ENCODE measurements around the gene GEMIN4. TPM values are rescaled to one million over a fixed set of nuclear protein-coding genes. Genes with fewer than 3 reads are reported as not detected.
A peak's percentile ranks its signal among the peaks of the same experiment; 100 is the strongest.
"Not testable (repeated sequence)": the region's sequence is repeated elsewhere in the genome, so short reads cannot be mapped to it uniquely, and the experiment has no call there.

GEMIN4 gene
- total RNA-seq, 1 donor from 2014 or later, result 8.7 TPM

- H3K36me3 ChIP-seq (ENCODE audit: control insufficient read depth, insufficient read depth, low read length), result peaks cover 11% of the 10 kb centered on the region
- DNase-seq (ENCODE audit: low read depth) (no peak), FAIRE-seq (no peak)
- TF ChIP-seq, protein P1, sequence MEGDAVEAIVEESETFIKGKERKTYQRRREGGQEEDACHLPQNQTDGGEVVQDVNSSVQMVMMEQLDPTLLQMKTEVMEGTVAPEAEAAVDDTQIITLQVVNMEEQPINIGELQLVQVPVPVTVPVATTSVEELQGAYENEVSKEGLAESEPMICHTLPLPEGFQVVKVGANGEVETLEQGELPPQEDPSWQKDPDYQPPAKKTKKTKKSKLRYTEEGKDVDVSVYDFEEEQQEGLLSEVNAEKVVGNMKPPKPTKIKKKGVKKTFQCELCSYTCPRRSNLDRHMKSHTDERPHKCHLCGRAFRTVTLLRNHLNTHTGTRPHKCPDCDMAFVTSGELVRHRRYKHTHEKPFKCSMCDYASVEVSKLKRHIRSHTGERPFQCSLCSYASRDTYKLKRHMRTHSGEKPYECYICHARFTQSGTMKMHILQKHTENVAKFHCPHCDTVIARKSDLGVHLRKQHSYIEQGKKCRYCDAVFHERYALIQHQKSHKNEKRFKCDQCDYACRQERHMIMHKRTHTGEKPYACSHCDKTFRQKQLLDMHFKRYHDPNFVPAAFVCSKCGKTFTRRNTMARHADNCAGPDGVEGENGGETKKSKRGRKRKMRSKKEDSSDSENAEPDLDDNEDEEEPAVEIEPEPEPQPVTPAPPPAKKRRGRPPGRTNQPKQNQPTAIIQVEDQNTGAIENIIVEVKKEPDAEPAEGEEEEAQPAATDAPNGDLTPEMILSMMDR (IDR thresholded peaks at IDR 0.05; ENCODE audit: insufficient read depth, low read length, severe bottlenecking), result no peak
- no peaks in the 10 kb centered on the region for H3K27me3 ChIP-seq (ENCODE audit: control insufficient read depth, insufficient read depth, low read length)
- H3K4me3 ChIP-seq (ENCODE audit: low read depth, low read length), result no peak overlapping the region
Measured at GRCh38 chr17:704111-704864, 47.8 kb downstream of the GEMIN4 start.

GRCh38 chr17:703081-703875 lies 48.8 kb downstream of the GEMIN4 start:
- no peaks in the 10 kb centered on the region for H3K27me3 ChIP-seq (ENCODE audit: control insufficient read depth, insufficient read depth, low read length)
- DNase-seq (ENCODE audit: low read depth) (no peak), FAIRE-seq (peak; percentile 91)
- H3K36me3 ChIP-seq (ENCODE audit: control insufficient read depth, insufficient read depth, low read length), result peaks cover 10% of the 10 kb centered on the region
- TF ChIP-seq, protein P1 (IDR thresholded peaks at IDR 0.05; ENCODE audit: insufficient read depth, low read length, severe bottlenecking), result no peak
- no peak overlapping the region for H3K4me3 ChIP-seq (ENCODE audit: low read depth, low read length)

DNA sequence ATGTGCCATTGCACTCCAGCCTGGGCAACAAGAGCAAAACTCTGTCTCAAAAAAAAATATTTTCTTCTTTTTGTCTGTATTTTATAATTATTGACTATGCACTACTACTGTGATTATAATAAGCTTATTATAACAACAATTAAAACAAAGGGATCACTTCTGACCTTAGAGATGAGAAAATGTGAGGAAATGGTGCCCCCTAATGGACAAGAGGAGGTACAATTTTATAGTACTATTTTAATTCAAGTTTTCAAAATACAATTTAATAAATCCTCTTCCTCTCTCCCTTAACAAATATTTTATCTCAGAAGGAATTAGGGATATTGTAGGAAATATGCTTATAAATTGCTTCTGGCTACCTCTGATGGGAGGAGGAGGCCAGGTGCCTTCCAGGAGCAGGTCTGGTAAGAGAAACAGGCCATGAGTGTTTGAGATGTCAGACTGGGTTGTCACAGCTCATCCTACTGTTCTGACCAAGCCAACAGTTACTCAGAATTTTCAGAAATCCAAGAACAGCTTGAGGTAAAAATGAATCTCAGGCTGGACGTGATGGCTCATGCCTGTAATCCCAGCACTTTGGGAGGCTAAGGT lies 51.5 kb downstream of the GEMIN4 start:
- peaks cover 8% of the 10 kb centered on the region for H3K36me3 ChIP-seq (ENCODE audit: control insufficient read depth, insufficient read depth, low read length)
- FAIRE-seq (no peak), DNase-seq (ENCODE audit: low read depth) (peak; percentile 25)
- H3K4me3 ChIP-seq (ENCODE audit: low read depth, low read length), result no peak overlapping the region
- TF ChIP-seq, protein P1 (IDR thresholded peaks at IDR 0.05; ENCODE audit: insufficient read depth, low read length, severe bottlenecking), result peak; percentile 25
- H3K27me3 ChIP-seq (ENCODE audit: control insufficient read depth, insufficient read depth, low read length), result no peaks in the 10 kb centered on the region

GRCh38 chr17:699345-699744 lies 52.7 kb downstream of the GEMIN4 start:
- Histone ChIP-seq H3K4me3 (ENCODE audit: low read depth, low read length) (no peak overlapping the region), H3K36me3 (ENCODE audit: control insufficient read depth, insufficient read depth, low read length) (peaks cover 8% of the 10 kb centered on the region), H3K27me3 (ENCODE audit: control insufficient read depth, insufficient read depth, low read length) (no peaks in the 10 kb centered on the region)
- TF ChIP-seq, protein P1 (IDR thresholded peaks at IDR 0.05; ENCODE audit: insufficient read depth, low read length, severe bottlenecking), result no peak
- FAIRE-seq (no peak), DNase-seq (ENCODE audit: low read depth) (no peak)

DNA sequence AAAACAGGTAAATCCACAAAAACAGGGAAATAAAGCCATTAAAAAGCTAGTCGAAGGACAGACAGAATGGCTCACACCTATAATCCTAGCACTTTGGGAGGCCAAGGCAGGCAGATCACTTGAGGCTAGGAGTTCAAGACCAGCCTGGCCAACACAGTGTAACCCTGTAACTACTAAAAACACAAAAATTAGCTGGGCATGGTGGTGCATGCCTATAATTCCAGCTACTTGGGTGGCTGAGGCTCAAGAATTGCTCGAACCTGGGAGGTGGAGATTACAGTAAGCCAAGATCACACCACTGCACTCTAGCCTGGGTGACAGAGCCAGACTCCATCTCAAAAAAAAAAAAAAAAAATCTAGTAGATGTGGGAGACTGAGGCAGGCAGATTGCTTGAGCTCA lies 54.0 kb downstream of the GEMIN4 start:
- not testable (repeated sequence) for FAIRE-seq; DNase-seq (ENCODE audit: low read depth); H3K27me3 ChIP-seq (ENCODE audit: control insufficient read depth, insufficient read depth, low read length); H3K36me3 ChIP-seq (ENCODE audit: control insufficient read depth, insufficient read depth, low read length); H3K4me3 ChIP-seq (ENCODE audit: low read depth, low read length)

- no peak for DNase-seq (ENCODE audit: low read depth)
- no peak overlapping the region for H3K4me3 ChIP-seq (ENCODE audit: low read depth, low read length)
- TF ChIP-seq, protein P1 (IDR thresholded peaks at IDR 0.05; ENCODE audit: insufficient read depth, low read length, severe bottlenecking), result no peak
- FAIRE-seq, result no peak
- peaks cover 8% of the 10 kb centered on the region for H3K36me3 ChIP-seq (ENCODE audit: control insufficient read depth, insufficient read depth, low read length)
- H3K27me3 ChIP-seq (ENCODE audit: control insufficient read depth, insufficient read depth, low read length), result no peaks in the 10 kb centered on the region
Measured at GRCh38 chr17:697682-698081, 54.4 kb downstream of the GEMIN4 start.
